Renal cortical epithelial cell (primary cell): ENCODE data around the gene ARHGEF19. TPM values are rescaled to one million over a fixed set of nuclear protein-coding genes. Genes with fewer than 3 reads are reported as not detected.
"Not testable (repeated sequence)": the region's sequence is repeated elsewhere in the genome, so short reads cannot be mapped to it uniquely, and the experiment has no call there.

Experiments
- DNase-seq: peaks from one replicate; pipeline ENCODE4 v3.0.0-alpha.2; 2011; ENCODE audit warnings: low read depth
- total RNA-seq: library from RNA; depleted of rRNA; stranded (reverse); fragments of >200 nt; gene quantifications from 2 replicates; pipeline ENCODE4 v1.2.3, GENCODE V29; 2014

ARHGEF19 gene
- total RNA-seq, 1 donor from 2014 or later = 3.3 TPM

DNA sequence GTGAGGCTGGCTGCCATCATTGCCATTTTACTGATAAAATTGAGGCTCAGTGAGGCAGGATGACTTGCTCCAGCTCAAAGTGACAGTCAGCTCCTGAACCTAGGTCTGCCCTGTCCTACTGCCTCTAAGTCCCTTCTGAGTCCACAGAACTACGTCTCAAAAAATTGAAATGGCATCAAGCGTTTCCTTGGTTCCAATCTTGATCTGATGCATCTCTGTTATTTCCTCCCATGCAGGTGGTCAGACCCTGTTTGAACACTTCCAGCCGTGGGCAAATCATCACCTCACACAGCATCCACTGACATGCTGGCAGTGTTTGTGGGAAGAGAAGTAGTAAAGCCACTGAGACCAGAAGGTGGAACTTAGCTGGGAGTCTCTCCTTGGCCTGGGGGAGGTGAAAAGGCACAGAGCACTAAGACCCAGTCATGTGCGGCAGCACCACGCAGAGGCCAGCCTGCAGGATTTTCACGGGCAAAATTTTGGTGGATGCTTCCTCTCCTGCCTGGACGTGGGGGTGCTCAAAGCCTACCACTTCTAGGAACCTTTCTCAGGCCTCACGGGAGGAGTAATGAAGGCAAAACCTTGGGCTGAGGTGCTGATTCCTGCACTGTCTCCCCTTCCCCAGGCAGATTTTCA is 32.3 kb upstream of the ARHGEF19 start:
- no peak for DNase-seq

- DNase-seq = peak; percentile 76
Observed at GRCh38 chr1:16243936-16244649, 31.6 kb upstream of the ARHGEF19 start.

DNA sequence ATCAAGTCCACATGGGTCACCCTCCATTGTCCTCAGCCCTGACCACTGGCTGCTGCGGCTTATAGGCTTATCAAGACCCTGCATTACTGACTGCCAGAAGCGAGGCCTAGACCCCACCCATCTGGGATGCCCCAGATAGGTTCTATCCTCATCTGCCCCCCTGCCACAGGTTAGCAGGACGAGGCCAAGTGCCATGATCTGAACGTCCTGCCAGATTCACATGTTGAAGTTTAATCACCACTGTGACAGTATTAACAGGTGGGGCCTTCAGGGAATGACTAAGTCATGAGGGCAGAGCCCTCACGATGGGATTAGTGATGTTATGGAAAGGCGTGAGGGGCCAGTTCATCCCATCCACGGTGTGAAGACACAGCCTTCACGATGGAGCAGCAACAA is 30.8 kb upstream of the ARHGEF19 start:
- DNase-seq = no peak

- no peak for DNase-seq
Observed at GRCh38 chr1:16242556-16243214, 30.2 kb upstream of the ARHGEF19 start.

DNA sequence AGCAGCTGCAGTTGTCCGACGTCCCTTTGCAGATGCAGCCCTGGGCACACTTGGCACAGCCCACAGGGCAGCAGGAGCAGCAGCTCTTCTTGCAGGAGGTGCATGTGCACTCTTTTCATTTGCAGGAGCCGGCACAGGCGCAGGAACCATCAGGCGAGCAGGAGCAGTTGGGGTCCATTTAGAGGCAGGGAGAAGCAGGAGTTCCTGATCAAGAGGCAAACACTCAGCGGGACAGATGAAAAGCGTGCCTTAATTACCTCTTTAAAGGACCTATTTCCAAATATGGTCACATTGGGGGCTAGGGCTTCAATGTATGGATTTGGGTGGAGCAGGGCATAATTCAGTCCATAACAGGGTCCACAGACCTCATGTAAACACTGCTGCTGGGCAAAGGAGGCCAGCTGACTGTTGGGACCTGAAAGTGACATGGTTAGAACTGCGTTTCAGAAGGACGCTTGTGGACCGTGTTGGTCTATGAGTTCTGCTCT is 28.8 kb upstream of the ARHGEF19 start:
- DNase-seq = no peak

DNA sequence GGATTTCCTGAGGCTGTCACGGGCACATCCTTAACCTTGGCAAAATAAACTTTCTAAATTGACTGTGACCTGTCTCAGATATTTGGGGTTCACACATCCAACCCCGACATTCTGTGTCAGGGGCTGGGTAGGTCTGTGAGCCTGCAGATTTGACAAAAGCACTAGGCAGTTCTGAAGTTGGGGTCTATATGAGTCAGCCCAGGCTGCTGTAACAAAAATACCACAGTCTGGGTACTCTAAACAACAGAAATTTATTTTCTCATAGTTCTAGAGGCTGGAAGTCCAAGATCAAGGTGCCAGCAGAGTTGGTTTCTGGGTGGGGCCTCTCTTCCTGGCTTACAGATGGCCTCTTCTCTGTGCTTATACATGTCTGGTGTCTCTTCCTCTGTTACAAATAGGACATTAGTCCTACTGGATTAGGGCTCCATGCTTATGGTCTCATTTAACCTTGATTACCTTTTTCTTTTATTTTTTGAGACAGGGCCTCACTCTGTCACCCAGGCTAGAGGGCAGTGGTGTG is 27.6 kb upstream of the ARHGEF19 start:
- no peak for DNase-seq

DNA sequence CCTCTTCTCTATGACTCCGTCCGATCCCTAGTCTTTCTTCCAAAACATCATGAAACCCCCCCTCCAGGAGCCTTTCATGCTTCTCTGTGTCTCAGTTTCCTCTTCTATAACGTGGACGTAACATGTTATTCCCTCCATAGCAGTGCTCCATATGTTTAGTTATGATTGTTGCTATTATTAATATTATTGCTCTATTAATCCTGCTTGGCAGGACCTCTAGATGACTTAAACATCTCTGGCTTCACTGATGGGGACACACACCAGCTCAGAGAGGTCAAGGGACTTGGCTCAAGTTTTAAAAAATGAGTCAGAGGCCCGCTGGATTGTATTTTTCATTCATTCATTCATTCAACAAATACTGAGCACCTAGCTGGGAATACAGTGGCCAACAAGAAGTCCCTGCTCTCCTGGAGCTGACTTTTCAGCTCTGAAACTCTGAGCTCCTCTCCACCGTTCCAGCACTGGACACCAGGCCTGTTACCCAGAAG is 24.9 kb upstream of the ARHGEF19 start:
- DNase-seq = peak; percentile 22

DNA sequence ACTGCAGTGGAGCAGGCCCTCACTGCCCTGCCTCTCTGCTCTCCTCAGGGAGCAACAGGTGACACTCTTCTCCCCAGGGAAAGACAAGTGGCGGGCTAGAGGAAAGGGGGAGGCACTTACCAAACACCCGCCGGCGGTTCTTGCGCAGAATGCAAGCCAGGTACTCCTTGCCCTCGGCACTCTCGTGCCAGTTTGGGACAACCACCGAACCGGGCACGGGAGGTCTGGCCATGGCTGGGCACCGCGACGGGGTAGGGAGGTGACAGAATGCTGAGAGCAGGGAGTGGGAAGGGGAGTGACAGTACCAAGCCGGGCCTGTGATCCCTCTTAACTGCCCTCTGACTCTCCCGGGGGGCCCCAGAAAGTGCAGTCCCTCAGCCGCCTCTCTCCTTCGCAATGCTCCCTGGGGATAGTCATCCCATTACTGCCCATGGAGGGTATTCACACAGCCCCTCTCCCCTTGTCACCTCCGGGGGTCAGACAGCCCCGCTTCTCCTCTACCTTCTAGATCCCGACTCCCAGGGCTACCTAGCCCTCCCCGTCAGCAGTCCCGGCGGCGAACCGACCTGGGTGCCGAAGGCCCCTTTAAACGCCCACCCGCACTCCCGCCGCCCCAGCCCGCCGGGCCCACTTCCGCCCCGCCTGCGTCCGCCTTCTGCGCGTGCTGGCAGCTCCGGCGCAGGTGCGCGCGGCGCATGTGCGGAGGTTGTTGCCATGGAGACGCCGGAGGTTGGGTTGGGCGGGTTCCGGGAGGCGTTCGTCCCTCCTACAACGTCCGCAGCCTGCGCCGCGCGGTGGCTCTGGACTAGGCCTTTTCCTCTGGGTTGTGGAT is 24.3 kb upstream of the ARHGEF19 start, which contains the start of gene CPLANE2:
TSS of gene CPLANE2 (minus strand) at position 673 of the 832 bp plus-strand sequence. CDS start at position 232, 441 bp downstream.
- peak; percentile 75 for DNase-seq

GRCh38 chr1:16235944-16236510 is 23.6 kb upstream of the ARHGEF19 start:
- DNase-seq = peak; percentile 46

GRCh38 chr1:16235347-16235746 is 22.9 kb upstream of the ARHGEF19 start:
- DNase-seq = no peak

GRCh38 chr1:16233431-16233830 is 21.0 kb upstream of the ARHGEF19 start:
- DNase-seq = no peak

DNA sequence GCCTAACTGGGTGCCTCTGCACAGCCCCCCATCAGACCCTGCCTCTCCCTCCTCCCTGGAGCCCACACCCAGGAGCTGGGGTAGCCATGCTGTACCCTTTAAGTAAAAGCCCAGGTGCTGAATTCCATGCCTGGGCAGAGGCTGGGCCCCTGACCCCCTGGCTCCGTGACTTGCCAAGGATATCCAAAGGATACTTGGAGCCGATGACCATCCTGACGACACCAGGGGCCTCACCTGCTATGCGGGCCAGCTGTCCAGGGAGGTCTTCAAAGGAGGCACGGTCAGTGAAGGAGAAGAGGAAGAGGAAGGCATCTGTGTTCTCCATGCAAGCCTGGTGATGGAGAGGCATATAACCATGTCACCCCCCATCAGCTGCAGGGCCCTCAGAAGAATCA is 19.9 kb upstream of the ARHGEF19 start:
- no peak for DNase-seq

DNA sequence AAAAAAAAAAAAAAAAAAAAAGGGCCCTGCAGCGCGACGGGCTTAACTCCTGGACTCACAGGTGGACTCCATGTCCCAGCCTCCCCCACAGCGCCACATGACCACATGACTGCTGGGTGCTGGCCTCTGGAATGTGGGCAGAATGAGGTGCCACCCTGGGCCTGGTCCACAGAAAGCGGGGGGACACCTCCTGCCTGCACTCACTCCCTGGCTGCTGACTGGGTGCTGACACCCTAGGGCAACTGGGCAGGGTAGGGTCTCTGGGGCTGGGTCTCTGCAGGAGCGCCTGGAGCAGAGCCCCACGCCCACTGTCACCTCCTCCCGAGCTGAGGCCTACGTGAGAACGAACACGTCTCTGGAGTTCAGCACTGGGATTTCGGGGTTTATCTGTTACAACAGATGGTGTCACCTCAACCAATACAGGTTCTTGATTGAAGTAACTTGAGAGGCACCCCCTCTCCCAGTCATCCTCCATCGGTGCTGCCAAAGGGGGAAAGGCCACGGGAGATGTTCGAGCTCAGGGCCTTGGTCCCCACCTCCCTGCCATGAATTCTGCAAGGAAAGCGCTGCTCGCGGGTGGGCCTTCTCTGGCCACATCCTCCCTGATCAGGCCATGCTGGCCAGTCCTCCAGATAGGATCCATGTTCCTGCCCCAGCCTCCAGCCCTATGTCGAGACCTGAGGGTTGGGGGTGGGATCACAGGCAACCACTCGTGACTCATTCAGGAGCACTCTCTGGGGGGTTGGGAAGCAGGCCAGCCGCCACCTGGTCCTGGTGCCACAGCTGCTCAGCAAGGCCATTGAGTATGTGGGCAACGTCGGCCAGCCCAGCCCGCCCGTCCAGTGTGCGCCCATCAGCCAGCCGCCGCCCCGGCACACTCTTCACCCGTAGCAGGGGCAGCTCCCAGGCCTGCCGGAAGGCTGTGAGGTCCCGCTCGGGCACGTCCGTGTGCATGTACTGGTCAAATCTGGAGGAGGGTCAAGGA is 19.2 kb upstream of the ARHGEF19 start:
- no peak for DNase-seq

DNA sequence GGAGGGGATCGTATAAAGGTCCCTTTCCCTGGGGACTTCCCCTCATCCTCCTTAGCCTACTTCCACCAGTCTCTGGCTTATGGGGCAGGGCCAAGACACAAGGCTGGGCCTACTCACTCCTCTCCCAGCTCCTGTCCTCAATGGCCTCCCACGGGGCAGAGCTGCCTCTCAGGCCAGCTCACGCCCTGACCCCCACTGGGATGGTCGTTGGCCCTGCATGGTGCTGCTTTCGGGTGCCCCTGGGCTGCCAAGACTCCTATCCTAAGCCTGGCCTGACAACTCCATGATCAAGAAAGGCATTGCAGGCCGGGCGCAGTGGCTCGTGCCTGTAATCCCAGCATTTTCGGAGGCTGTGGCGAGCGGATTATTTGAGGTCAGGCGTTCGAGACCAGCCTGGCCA is 18.3 kb upstream of the ARHGEF19 start:
- DNase-seq = no peak

GRCh38 chr1:16229976-16230740 is 17.7 kb upstream of the ARHGEF19 start:
- DNase-seq = no peak

DNA sequence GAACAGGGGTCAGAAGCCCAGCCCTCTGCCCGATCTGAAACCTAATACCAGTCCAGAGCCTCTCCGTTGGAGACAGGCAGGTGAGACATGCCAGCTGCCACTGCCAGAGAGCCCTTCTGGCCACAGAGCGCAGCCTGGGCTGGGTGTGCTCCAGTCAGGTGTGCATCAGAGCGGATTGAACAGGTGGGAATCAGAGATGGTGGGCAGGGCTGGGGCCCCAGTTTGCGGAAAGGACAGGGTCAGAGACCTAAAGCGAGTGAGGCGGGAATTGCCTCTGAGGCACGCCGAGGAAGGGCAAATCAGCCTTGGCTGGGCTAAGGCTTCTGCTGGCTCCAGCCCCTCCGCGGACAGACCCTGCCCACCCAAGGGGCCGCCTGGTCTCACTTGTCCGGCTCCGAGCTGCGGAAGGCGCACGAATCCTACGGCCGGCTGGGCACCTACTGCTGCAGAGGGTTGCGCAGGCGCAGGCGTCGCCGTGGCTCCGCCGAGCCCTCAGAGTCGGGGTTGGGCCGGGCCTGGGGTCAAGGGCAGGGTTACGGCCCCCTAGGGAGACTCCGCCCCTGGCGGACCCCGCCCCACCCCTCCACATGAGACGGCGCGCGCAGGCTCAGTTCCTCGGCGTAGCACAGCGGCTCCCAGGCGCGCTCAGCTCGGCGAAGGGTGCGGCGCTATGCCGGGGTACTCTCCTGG is 14.2 kb upstream of the ARHGEF19 start:
- DNase-seq = no peak

- DNase-seq = no peak
Observed at GRCh38 chr1:16226129-16226489, 13.7 kb upstream of the ARHGEF19 start.

GRCh38 chr1:16224472-16224871 is 12.0 kb upstream of the ARHGEF19 start:
- no peak for DNase-seq

GRCh38 chr1:16222716-16223115 is 10.3 kb upstream of the ARHGEF19 start:
- DNase-seq = not testable (repeated sequence)
